ENCODE measurements around the gene USB1. TPM values are rescaled to one million over a fixed set of nuclear protein-coding genes. Genes with fewer than 3 reads are reported as not detected.

Gene USB1
- total RNA-seq, 3 donors from 2014 or later (not counting 1 experiment from before 2014, with no cell fraction given), result 64.7 to 86.0 (median 84.8) TPM

DNA sequence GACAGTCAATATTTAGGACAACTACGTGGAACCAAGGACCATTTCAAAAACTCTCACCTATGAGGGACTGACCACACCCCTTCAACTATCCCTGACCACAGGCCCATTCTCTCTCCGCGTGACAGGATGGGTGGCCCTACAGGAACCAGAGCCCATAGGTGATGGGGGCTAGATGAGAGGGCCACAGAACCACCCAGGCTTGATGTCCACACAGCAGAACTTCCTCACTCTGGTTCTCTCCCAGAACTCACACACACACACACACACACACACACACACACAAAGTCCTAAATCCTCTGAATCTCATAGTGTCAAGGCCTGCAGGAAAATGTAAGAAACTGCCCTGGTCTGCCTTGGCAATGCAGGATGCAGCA, 2.2 kb upstream of the USB1 start:
- intact Hi-C loops (cut with micrococcal nuclease), result loop anchor here (2.0 kb wide), 1 partner anchor 100 kb away; no protein-coding TSS in a partner anchor
- DNase-seq (no peak), ATAC-seq (no peak)
- H3K4me1 Mint-ChIP-seq, result peaks cover 52 to 65% of the 10 kb centered on the region in 2 donors
- peaks cover 38% of the 10 kb centered on the region for H3K36me3 ChIP-seq (ENCODE audit: control insufficient read depth, insufficient read depth, low read length)
- peaks cover 76% of the 10 kb centered on the region for H3K4me1 ChIP-seq (ENCODE audit: control insufficient read depth, insufficient read depth, low read length)
- H3K36me3 Mint-ChIP-seq, result peaks cover 5% of the 10 kb centered on the region
- peak overlapping the region; percentile 66 for H3K27ac ChIP-seq (ENCODE audit: low read length)
- peak overlapping the region; percentile 86 to 93 for H3K27ac Mint-ChIP-seq
- H3K4me3 Mint-ChIP-seq, result peak overlapping the region; percentile 92
- TF ChIP-seq, protein P1, sequence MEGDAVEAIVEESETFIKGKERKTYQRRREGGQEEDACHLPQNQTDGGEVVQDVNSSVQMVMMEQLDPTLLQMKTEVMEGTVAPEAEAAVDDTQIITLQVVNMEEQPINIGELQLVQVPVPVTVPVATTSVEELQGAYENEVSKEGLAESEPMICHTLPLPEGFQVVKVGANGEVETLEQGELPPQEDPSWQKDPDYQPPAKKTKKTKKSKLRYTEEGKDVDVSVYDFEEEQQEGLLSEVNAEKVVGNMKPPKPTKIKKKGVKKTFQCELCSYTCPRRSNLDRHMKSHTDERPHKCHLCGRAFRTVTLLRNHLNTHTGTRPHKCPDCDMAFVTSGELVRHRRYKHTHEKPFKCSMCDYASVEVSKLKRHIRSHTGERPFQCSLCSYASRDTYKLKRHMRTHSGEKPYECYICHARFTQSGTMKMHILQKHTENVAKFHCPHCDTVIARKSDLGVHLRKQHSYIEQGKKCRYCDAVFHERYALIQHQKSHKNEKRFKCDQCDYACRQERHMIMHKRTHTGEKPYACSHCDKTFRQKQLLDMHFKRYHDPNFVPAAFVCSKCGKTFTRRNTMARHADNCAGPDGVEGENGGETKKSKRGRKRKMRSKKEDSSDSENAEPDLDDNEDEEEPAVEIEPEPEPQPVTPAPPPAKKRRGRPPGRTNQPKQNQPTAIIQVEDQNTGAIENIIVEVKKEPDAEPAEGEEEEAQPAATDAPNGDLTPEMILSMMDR (IDR thresholded peaks at IDR 0.05), result no peak
- no peaks in the 10 kb centered on the region for H3K27me3 Mint-ChIP-seq (ENCODE audit: low read depth in 2 of 2)
- 14% methylated on average over 3 of the region's 3 CpGs for WGBS (ENCODE audit: insufficient coverage)
- no peaks in the 10 kb centered on the region for H3K27me3 ChIP-seq (ENCODE audit: control insufficient read depth, insufficient read depth, low read length)
- H3K9me3 Mint-ChIP-seq, result no peaks in the 10 kb centered on the region
- H3K9me3 ChIP-seq (ENCODE audit: control insufficient read depth, insufficient read depth, low read length), result no peaks in the 10 kb centered on the region
- H3K4me3 ChIP-seq (ENCODE audit: low read length), result peak overlapping the region; percentile 62

DNA sequence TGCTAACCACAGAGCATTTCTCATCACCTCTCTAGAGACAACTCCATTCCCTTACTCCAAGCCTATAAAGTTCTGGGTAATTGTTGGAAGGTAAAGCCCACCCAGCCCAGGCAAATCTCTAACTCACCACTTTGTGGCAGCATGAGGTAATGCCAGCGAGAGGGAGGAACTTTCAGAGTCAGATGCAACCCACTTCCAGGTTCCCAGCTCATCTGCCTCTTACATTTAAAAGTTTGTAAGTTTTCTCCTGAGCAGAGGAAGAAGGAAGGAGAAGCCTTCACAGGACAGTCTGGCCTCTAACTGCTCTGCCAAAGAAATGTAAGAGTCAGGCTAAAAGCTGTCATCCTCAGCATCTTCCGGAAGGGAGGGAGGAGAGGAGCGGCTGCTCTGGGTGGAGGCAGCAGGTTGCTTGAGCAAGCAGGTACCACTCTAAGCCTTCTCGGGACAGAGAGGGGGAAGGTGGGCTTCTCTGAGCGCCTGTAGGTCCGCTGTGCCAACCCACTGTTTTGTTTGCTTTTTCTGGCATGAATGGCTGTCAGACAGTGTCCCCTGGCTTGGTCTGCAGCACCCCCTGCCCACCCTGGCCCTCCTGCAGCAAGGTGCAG, 1.7 kb upstream of the USB1 start:
- H3K36me3 ChIP-seq (ENCODE audit: control insufficient read depth, insufficient read depth, low read length), result peaks cover 35% of the 10 kb centered on the region
- no peak for ATAC-seq

DNA sequence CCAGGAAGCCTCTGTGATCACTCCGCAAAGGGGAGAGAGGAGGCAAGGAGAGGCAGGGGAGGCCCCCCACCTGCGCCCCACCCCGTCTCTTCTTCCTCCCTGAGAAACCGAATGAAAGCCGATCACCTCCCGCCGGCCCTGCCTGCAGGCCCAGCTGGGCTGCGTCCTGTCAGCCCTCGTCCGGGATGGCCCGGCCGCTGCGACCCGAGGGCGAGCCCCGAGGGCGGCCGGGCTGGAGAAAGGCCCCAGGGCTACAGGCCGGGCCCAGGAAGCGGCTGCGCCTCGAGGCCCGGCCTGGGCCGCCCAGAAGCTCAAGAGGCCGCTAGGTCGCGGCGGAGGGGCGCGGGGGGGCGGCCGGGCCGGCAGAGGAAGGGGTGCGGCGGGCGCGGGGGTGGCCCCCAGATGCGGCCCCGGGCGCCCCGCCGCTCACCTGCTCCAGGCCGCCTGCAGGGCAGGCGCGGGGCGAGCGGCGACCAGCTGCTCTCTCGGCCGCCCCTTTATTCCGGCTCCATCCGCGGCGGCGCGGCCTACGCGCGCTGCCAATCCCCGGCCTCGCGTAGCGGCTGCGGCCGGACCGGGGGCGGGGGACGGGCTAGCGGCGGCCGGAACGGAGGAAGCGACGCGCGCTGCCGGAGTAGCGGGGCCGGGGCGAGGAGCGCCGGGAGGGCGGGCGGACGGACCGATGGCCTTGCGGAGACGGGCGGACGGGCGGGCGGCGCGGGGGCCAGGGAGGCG, 1.1 kb upstream of the USB1 start, which contains the start of gene ZNF319:
ZNF319 (minus strand) TSS at position 702 of the 735 bp plus-strand sequence. CDS start 2,407 bp downstream, outside the sequence.
- no peaks in the 10 kb centered on the region for H3K9me3 Mint-ChIP-seq
- TF ChIP-seq, protein P1 (IDR thresholded peaks at IDR 0.05), result no peak
- H3K27ac Mint-ChIP-seq, result peak within 1 kb of the TSS; percentile 86 to 93
- intact Hi-C loops (cut with micrococcal nuclease), result loop anchor here (2.0 to 10.0 kb wide), 3 partner anchors 101 to 335 kb away; partner anchors contain the start of genes ADGRG3 and KIFC3
- Histone ChIP-seq H3K27me3 (ENCODE audit: control insufficient read depth, insufficient read depth, low read length) (no peaks in the 10 kb centered on the region), H3K4me3 (ENCODE audit: low read length) (peak within 1 kb of the TSS; percentile 84), H3K9me3 (ENCODE audit: control insufficient read depth, insufficient read depth, low read length) (no peaks in the 10 kb centered on the region), H3K4me1 (ENCODE audit: control insufficient read depth, insufficient read depth, low read length) (peaks cover 64% of the 10 kb centered on the region), H3K36me3 (ENCODE audit: control insufficient read depth, insufficient read depth, low read length) (peaks cover 34% of the 10 kb centered on the region), H3K27ac (ENCODE audit: low read length) (peak within 1 kb of the TSS; percentile 86)
- peak; percentile 13 to 43 (median 28) for ATAC-seq
- peak in 1 of 2 donors; percentile 55 for DNase-seq
- H3K4me1 Mint-ChIP-seq, result peaks cover 55 to 66% of the 10 kb centered on the region in 2 donors
- H3K4me3 Mint-ChIP-seq, result peak within 1 kb of the TSS; percentile 92
- under 1% methylated on average over 95 of the region's 95 CpGs for WGBS (ENCODE audit: insufficient coverage)
- no peaks in the 10 kb centered on the region for H3K36me3 Mint-ChIP-seq
- H3K27me3 Mint-ChIP-seq (ENCODE audit: low read depth in 2 of 2), result no peaks in the 10 kb centered on the region

More for the DNA sequence above, 1.7 kb upstream of the USB1 start:
- Mint-ChIP-seq H3K4me3 (peak overlapping the region; percentile 92), H3K27me3 (ENCODE audit: low read depth in 2 of 2) (no peaks in the 10 kb centered on the region), H3K9me3 (no peaks in the 10 kb centered on the region), H3K4me1 (peaks cover 55 to 66% of the 10 kb centered on the region in 2 donors), H3K36me3 (peaks cover 2% of the 10 kb centered on the region), H3K27ac (peak overlapping the region; percentile 86 to 93)
- Histone ChIP-seq H3K4me3 (ENCODE audit: low read length) (peak overlapping the region; percentile 62), H3K4me1 (ENCODE audit: control insufficient read depth, insufficient read depth, low read length) (peaks cover 71% of the 10 kb centered on the region), H3K27ac (ENCODE audit: low read length) (peak overlapping the region; percentile 66), H3K9me3 (ENCODE audit: control insufficient read depth, insufficient read depth, low read length) (no peaks in the 10 kb centered on the region), H3K27me3 (ENCODE audit: control insufficient read depth, insufficient read depth, low read length) (no peaks in the 10 kb centered on the region)
- peak in 1 of 2 donors; percentile 69 for DNase-seq
- TF ChIP-seq, protein P1 (IDR thresholded peaks at IDR 0.05), result no peak
- intact Hi-C loops (cut with micrococcal nuclease), result loop anchor here (2.0 kb wide), 1 partner anchor 101 kb away; no protein-coding TSS in a partner anchor
- WGBS (ENCODE audit: insufficient coverage), result 8% methylated on average over 6 of the region's 6 CpGs
